ENCODE results near the gene UBTD1. TPM values are rescaled to one million over a fixed set of nuclear protein-coding genes. Genes with fewer than 3 reads are reported as not detected.
A peak's percentile ranks its signal among the peaks of the same experiment; 100 is the strongest.

UBTD1 gene
- total RNA-seq, 4 donors from 2014 or later: 0.29 to 25.9 (median 6.7) TPM

DNA sequence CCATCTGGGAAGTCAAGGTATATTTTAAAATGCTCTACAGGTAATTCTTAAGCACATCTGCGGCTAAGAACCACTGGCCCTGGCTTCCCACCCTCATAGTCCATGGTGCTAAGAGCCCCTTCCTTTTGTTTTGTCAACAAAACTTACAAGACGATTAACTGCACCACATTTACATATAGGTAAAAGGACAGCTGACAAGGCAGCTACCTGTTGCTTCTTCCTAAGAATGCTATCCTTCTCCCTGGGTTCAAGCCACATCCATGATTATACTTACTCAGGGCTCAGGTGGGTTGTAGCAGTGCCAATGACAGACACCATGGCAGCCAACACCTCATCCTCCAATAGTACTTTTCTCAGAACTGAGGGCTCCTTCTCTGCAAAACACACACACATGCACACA lies 36.4 kb upstream of the UBTD1 start:
- H3K27me3 ChIP-seq: no peaks in the 10 kb centered on the region
- no peaks in the 10 kb centered on the region for H3K36me3 ChIP-seq
- intact Hi-C loops (cut with DNase I; ENCODE audit: low total_unique reads): no loop called here
- H3K9me3 ChIP-seq: no peaks in the 10 kb centered on the region
- no peak overlapping the region for H3K27ac ChIP-seq
- DNase-seq: no peak
- no peak for TF ChIP-seq POLR2A (IDR thresholded peaks at IDR 0.05)
- TF ChIP-seq, protein P1, sequence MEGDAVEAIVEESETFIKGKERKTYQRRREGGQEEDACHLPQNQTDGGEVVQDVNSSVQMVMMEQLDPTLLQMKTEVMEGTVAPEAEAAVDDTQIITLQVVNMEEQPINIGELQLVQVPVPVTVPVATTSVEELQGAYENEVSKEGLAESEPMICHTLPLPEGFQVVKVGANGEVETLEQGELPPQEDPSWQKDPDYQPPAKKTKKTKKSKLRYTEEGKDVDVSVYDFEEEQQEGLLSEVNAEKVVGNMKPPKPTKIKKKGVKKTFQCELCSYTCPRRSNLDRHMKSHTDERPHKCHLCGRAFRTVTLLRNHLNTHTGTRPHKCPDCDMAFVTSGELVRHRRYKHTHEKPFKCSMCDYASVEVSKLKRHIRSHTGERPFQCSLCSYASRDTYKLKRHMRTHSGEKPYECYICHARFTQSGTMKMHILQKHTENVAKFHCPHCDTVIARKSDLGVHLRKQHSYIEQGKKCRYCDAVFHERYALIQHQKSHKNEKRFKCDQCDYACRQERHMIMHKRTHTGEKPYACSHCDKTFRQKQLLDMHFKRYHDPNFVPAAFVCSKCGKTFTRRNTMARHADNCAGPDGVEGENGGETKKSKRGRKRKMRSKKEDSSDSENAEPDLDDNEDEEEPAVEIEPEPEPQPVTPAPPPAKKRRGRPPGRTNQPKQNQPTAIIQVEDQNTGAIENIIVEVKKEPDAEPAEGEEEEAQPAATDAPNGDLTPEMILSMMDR (IDR thresholded peaks at IDR 0.05): no peak
- no peaks in the 10 kb centered on the region for H3K4me1 ChIP-seq
- H3K4me3 ChIP-seq: no peak overlapping the region

DNA sequence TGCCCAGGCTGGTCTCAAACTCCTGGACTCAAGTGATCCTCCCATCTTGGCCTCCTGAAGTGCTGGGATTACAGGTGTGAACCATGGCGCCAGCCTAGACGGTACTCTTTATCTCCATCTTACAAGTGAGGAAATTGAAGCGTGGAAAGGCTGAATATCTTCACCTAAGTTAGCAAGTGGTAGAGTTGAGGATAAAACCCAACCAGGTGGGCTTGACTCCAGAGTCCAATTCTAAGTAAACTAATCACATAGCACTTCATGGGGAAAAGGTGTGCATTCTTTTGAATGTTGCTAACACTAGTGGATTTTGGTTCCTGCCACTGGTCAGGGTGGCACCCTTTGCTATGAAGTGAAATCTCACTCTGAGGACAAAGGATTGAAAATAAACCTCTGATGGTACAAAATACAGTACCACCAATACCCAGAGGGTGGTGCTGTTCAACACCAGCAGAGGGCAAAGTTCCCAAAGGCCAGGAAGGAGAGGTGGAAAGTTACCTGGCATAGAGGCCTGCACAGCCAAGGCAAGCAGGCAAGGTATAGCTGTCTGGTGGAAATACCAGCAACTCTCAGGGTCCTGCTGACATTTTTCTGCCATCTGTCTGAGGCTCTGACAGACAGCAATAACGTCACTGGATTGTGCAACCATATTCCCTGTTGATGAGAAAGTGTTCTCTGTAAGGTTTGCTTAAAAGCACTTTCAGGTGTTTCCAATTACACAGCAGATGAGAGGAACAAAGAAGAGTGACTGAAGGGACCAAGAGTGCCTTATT lies 35.2 kb upstream of the UBTD1 start:
- peak in 1 of 2 donors; percentile 36 for DNase-seq
- no peak for TF ChIP-seq POLR2A (IDR thresholded peaks at IDR 0.05)
- TF ChIP-seq, protein P1 (IDR thresholded peaks at IDR 0.05): peak; percentile 70 to 84 (median 80)
- Histone ChIP-seq H3K9me3 (no peaks in the 10 kb centered on the region), H3K4me3 (no peak overlapping the region), H3K27me3 (no peaks in the 10 kb centered on the region), H3K36me3 (no peaks in the 10 kb centered on the region), H3K27ac (peak overlapping the region; percentile 31 to 32), H3K4me1 (no peaks in the 10 kb centered on the region)
- intact Hi-C loops (cut with DNase I; ENCODE audit: low total_unique reads): no loop called here

DNA sequence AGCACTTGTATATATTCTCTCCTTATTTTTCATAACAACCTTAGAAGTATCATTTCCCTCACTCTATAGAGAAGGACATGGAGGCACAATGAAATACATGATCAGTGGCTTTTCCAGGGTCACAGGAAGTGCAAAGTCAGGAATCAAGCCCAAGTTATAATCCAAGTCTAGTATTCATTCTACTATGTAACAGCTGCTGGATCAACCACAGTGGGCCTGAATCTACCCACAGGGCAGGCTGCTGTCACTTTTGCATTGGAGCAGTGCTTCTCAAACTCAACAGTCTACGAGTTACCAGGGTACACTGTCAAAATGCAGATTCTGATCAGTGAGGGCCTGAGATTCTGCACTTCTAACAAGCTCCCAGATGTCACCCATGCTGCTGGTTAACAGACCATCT lies 34.5 kb upstream of the UBTD1 start:
- H3K27ac ChIP-seq: peak overlapping the region; percentile 4 to 31
- intact Hi-C loops (cut with DNase I; ENCODE audit: low total_unique reads): no loop called here
- no peak for DNase-seq
- no peaks in the 10 kb centered on the region for H3K36me3 ChIP-seq
- no peaks in the 10 kb centered on the region for H3K9me3 ChIP-seq
- no peak overlapping the region for H3K4me3 ChIP-seq
- TF ChIP-seq, protein P1 (IDR thresholded peaks at IDR 0.05): no peak
- H3K27me3 ChIP-seq: no peaks in the 10 kb centered on the region
- no peaks in the 10 kb centered on the region for H3K4me1 ChIP-seq

DNA sequence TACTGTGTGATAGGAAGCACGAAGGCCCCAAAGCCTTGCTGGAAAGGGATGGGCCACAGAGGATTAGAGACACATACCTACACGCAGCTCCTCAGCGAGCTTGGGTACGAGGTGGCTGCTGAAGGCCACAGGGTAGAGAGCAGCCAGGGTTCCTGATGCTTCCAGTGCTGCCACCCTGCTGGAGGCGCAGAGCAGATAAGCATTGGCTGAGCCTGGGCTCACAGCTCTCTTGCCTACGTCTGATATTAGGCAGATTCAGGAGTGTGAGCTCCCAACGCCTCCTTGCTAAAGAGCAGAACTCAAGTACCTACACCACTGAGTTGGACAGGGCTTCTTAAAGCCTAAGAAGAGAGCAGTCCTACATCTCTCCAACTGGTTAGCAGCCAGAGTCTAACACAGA lies 32.7 kb upstream of the UBTD1 start:
- no peaks in the 10 kb centered on the region for H3K9me3 ChIP-seq
- no peaks in the 10 kb centered on the region for H3K4me1 ChIP-seq
- H3K27me3 ChIP-seq: no peaks in the 10 kb centered on the region
- no peak overlapping the region for H3K27ac ChIP-seq
- intact Hi-C loops (cut with DNase I; ENCODE audit: low total_unique reads): no loop called here
- no peak for DNase-seq
- no peak overlapping the region for H3K4me3 ChIP-seq
- H3K36me3 ChIP-seq: no peaks in the 10 kb centered on the region
- no peak for TF ChIP-seq POLR2A (IDR thresholded peaks at IDR 0.05)
- TF ChIP-seq, protein P1 (IDR thresholded peaks at IDR 0.05): no peak

DNA sequence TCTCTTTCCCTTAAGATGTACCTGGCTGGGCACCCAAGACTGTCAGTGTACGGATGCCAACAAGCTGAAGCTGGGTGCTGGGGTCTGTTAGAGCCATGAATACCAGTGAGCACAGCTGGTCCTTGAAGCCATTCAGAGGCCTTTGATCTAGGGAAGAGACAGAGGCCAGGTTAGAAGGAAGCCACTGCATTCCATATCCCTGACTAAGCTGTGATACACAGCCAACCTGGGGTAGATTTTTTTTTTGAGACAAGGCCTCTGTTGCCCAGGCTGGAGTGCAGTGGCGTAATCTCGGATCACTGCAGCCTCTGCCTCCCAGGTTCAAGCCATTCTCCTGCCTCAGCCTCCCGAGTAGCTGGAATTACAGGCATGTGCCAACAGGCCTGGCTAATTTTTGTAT lies 32.0 kb upstream of the UBTD1 start:
- no peak for DNase-seq
- no peaks in the 10 kb centered on the region for H3K27me3 ChIP-seq
- intact Hi-C loops (cut with DNase I; ENCODE audit: low total_unique reads): no loop called here
- H3K4me3 ChIP-seq: no peak overlapping the region
- H3K27ac ChIP-seq: no peak overlapping the region
- no peaks in the 10 kb centered on the region for H3K36me3 ChIP-seq
- TF ChIP-seq POLR2A (IDR thresholded peaks at IDR 0.05): no peak
- TF ChIP-seq, protein P1 (IDR thresholded peaks at IDR 0.05): no peak
- no peaks in the 10 kb centered on the region for H3K9me3 ChIP-seq
- no peaks in the 10 kb centered on the region for H3K4me1 ChIP-seq
